ENCODE measurements around the gene VAPB.

The VAPB gene

GRCh38 chr20:58402305-58402704 lies 13.3 kb downstream of the VAPB start:
- no peaks in the 10 kb centered on the region for H3K9me3 ChIP-seq
- H3K36me3 ChIP-seq: no peaks in the 10 kb centered on the region
- no peak overlapping the region for H3K27ac ChIP-seq
- no peak overlapping the region for H3K4me3 ChIP-seq (ENCODE audit: low read depth in 1 of 2, low read length in 1 of 2)
- H3K27me3 ChIP-seq: no peaks in the 10 kb centered on the region
- H3K4me1 ChIP-seq (ENCODE audit: control insufficient read depth in 1 of 2, insufficient read depth in 1 of 2, low read depth in 1 of 2, low read length in 1 of 2): peaks cover 5 to 6% of the 10 kb centered on the region in 2 experiments
- no peak for TF ChIP-seq CTCF (IDR thresholded peaks at IDR 0.05)

- no peaks in the 10 kb centered on the region for H3K36me3 ChIP-seq
- no peak for TF ChIP-seq CTCF (IDR thresholded peaks at IDR 0.05)
- no peak overlapping the region for H3K4me3 ChIP-seq (ENCODE audit: low read depth in 1 of 2, low read length in 1 of 2)
- H3K4me1 ChIP-seq (ENCODE audit: control insufficient read depth in 1 of 2, insufficient read depth in 1 of 2, low read depth in 1 of 2, low read length in 1 of 2): peaks cover 9 to 11% of the 10 kb centered on the region in 2 experiments
- H3K27me3 ChIP-seq: no peaks in the 10 kb centered on the region
- no peaks in the 10 kb centered on the region for H3K9me3 ChIP-seq
- peak overlapping the region; percentile 8 for H3K27ac ChIP-seq
These were observed 13.8 kb downstream of the VAPB start for GRCh38 chr20:58402827-58403226.

GRCh38 chr20:58403272-58403671 lies 14.2 kb downstream of the VAPB start:
- H3K36me3 ChIP-seq: no peaks in the 10 kb centered on the region
- H3K4me3 ChIP-seq (ENCODE audit: low read depth in 1 of 2, low read length in 1 of 2): no peak overlapping the region
- no peak for TF ChIP-seq CTCF (IDR thresholded peaks at IDR 0.05)
- no peaks in the 10 kb centered on the region for H3K27me3 ChIP-seq
- H3K27ac ChIP-seq: peak overlapping the region; percentile 8
- H3K9me3 ChIP-seq: no peaks in the 10 kb centered on the region
- peaks cover 13 to 15% of the 10 kb centered on the region in 2 experiments for H3K4me1 ChIP-seq (ENCODE audit: control insufficient read depth in 1 of 2, insufficient read depth in 1 of 2, low read depth in 1 of 2, low read length in 1 of 2)

GRCh38 chr20:58405504-58406291 lies 16.7 kb downstream of the VAPB start:
- no peaks in the 10 kb centered on the region for H3K9me3 ChIP-seq
- H3K27ac ChIP-seq: peak overlapping the region; percentile 88
- no peak for TF ChIP-seq CTCF (IDR thresholded peaks at IDR 0.05)
- H3K4me1 ChIP-seq (ENCODE audit: control insufficient read depth in 1 of 2, insufficient read depth in 1 of 2, low read depth in 1 of 2, low read length in 1 of 2): peaks cover 38 to 39% of the 10 kb centered on the region in 2 experiments
- H3K36me3 ChIP-seq: no peaks in the 10 kb centered on the region
- no peak overlapping the region for H3K4me3 ChIP-seq (ENCODE audit: low read depth in 1 of 2, low read length in 1 of 2)
- no peaks in the 10 kb centered on the region for H3K27me3 ChIP-seq

- Histone ChIP-seq H3K9me3 (no peaks in the 10 kb centered on the region), H3K36me3 (no peaks in the 10 kb centered on the region), H3K4me1 (ENCODE audit: control insufficient read depth in 1 of 2, insufficient read depth in 1 of 2, low read depth in 1 of 2, low read length in 1 of 2) (peaks cover 41 to 45% of the 10 kb centered on the region in 2 experiments), H3K27me3 (no peaks in the 10 kb centered on the region), H3K4me3 (ENCODE audit: low read depth in 1 of 2, low read length in 1 of 2) (no peak overlapping the region), H3K27ac (peak overlapping the region; percentile 88)
- no peak for TF ChIP-seq CTCF (IDR thresholded peaks at IDR 0.05)
These were observed 17.5 kb downstream of the VAPB start for GRCh38 chr20:58406422-58407001.

Data from neutrophil (primary cell).